GM12801 (cell line): ENCODE results near the gene ORAI1.

Experiments used
- TF ChIP-seq, protein P1 (sequence below): IDR thresholded peaks from one replicate; pipeline ENCODE4 v1.5.1; 2011; ENCODE audit warnings: control low read depth; ENCODE audit not compliant: insufficient read length; ENCODE audit errors: extremely low read depth

ORAI1 gene

DNA sequence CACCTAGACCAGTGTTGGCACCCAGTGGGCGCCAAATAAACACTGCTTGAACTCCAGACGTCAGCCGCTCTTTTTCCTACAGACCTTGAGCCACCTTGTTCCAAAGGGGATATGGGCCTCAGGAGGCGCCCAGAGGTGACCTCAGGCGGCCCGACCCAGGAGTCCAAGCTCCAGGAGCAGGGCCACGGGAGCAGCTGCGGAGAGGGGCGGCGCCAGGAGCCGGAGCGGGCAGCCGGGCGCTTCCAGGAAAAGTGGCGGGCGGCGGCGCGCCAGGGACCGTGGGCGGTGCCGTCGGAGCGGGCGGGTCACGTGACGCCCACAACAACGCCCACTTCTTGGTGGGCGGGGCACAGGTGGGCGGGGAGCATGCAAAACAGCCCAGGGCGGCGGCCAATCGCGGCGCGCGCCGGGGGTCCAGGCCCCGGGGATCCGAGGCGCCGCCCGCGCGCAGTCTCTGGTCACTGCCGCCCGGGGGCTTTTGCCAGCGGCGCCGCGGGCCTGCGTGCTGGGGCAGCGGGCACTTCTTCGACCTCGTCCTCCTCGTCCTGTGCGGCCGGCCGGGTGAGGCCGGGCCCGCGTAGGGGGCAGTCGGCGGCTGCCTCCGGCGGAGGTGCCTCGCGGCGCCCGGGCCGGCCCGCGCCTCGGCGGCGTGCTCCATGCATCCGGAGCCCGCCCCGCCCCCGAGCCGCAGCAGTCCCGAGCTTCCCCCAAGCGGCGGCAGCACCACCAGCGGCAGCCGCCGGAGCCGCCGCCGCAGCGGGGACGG is at the start of gene ORAI1:
ORAI1 (plus strand) TSS at position 444 of the 766 bp plus-strand sequence.
- TF ChIP-seq, protein P1, sequence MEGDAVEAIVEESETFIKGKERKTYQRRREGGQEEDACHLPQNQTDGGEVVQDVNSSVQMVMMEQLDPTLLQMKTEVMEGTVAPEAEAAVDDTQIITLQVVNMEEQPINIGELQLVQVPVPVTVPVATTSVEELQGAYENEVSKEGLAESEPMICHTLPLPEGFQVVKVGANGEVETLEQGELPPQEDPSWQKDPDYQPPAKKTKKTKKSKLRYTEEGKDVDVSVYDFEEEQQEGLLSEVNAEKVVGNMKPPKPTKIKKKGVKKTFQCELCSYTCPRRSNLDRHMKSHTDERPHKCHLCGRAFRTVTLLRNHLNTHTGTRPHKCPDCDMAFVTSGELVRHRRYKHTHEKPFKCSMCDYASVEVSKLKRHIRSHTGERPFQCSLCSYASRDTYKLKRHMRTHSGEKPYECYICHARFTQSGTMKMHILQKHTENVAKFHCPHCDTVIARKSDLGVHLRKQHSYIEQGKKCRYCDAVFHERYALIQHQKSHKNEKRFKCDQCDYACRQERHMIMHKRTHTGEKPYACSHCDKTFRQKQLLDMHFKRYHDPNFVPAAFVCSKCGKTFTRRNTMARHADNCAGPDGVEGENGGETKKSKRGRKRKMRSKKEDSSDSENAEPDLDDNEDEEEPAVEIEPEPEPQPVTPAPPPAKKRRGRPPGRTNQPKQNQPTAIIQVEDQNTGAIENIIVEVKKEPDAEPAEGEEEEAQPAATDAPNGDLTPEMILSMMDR = no peak

DNA sequence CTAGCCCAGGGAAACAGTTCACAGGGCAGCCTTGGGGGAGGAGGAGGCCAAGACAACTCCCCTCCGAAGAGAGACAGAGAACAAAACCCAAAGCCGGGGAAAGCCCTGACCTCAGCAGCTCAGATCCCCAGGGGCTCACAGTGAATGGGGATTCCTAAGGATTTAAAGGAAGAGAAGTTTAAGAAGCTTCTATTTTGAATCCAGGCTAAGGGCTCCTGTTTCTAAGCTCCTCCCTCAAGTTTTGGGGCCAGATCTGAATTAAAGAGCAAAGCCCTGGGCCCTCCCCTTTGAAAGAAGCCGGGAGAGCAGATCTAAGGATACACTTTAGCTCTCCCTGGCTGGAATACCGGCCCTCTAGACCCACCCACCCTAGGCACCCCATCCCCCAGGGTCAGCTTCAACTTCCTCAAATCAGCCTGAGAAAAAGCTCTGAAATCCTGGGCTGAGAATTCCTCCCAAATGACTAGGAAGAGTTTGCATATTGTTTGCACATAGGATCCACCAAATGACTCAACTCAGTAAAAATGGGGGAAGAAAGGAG is 49.4 kb upstream of the ORAI1 start:
- TF ChIP-seq, protein P1 = no peak

GRCh38 chr12:121577443-121578180 is 48.7 kb upstream of the ORAI1 start:
- TF ChIP-seq, protein P1 = no peak

DNA sequence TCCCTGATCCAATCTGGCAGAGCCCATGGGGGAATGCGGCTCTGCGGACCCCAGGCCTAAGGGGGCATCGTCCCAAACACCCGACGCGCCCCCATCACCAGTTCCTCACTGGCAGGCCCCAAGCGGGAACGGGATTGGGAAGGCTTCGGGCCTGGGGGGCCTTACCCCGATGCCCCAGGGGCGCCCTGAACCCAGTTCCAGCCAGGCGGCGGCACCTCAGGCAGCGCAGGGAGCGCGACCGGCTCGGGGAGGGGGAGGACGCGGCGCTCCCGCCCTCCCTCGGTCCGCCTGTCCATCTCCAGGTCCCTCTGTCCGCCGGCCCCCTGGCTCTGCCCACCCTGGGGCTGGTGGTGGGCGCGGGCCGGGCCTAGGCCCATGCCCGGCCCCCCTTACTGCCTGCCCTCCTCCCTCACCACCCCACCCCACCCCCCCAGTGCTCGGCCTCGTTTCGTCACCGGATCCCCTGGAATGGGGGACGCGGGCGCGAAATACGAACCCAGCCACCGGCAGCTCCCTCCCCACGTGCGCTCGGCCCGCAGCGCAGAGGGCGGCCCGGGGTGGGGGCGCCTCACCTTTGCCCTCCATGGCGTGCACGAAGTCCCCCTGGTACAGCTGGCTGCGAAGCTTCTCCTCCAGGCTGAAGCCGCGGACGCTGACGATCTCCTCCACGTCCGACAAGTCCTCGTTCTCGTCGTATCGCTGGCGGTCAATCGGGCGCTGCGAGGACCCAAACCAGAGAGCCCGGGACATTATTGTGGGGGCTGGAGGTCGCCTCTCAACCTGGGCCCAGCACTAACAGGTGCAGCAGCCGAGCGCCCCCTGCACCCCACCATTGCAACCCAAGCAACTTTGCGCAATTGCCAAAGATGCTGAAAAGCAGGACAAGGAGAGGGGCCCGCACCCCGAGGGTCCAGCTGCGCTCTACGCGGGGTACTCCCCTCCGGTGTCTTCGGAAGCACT is 47.8 kb upstream of the ORAI1 start:
- TF ChIP-seq, protein P1 = no peak

- TF ChIP-seq, protein P1 = no peak
Measured at GRCh38 chr12:121579190-121579791, 47.0 kb upstream of the ORAI1 start.

DNA sequence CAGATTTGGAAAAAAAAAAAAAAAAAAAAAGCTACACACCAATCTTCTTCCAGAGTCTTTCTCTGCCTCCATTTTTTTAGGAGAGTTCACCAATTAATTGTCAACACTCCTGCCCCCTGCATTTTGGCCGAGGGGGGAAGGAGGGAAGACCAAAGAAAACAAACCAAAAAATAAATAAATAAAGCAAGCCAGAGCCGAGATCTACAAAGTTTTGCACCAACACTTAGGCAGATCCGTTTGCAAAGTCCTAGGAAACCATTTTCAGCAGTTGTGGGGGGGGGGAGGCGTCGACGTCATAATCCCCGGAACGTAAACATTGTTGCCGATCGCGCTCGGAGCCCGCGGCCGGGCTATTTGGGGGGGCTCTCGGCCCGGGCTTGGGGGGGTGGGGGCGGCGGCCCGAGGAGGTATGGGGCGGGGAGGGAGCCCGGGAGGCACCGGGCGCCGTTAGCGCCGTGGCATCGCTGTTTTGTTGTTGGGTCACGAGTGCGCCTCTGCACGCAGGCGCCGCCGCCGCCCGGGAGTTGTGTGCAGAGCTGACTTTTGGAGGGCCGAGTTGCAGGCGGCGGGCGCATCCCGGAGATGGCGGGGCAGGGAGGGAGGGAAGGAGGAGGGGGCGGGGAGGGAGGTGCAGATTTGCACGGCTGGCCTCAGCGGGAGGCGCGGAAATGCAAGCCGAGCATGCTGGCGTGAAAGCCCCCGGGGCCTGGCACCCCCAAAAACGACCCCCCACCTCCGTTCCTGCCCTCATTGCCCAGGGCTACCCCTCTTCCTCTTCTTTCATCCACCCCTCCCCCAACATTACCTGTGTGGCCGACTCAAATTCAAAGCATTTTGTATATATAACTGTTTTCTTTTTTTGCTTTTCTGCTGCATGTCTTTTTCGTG is 46.1 kb upstream of the ORAI1 start:
- TF ChIP-seq, protein P1 = no peak
